ENCODE measurements around the gene SLC6A19.

SLC6A19 gene

DNA sequence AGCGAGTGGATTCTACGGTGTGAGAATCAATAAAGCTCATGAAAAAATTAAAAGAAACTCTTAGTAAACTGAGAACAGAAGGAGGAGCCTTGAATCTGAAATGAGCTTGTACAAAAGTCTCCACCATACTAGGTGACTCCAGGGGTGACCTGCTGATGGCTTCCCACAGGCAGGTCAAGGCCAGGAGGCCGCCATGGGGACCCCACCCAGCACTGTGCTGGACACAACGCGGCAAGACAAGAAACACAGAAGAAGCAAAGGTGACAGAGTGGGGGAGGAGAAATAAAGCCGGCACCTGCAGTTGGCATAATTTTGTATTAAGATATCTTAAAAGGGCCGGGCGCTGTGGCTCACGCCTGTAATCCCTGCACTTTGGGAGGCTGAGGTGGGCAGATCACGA is 12.1 kb upstream of the SLC6A19 start:
- H3K4me3 ChIP-seq (ENCODE audit: low read length): no peak overlapping the region
- TF ChIP-seq, protein P1, sequence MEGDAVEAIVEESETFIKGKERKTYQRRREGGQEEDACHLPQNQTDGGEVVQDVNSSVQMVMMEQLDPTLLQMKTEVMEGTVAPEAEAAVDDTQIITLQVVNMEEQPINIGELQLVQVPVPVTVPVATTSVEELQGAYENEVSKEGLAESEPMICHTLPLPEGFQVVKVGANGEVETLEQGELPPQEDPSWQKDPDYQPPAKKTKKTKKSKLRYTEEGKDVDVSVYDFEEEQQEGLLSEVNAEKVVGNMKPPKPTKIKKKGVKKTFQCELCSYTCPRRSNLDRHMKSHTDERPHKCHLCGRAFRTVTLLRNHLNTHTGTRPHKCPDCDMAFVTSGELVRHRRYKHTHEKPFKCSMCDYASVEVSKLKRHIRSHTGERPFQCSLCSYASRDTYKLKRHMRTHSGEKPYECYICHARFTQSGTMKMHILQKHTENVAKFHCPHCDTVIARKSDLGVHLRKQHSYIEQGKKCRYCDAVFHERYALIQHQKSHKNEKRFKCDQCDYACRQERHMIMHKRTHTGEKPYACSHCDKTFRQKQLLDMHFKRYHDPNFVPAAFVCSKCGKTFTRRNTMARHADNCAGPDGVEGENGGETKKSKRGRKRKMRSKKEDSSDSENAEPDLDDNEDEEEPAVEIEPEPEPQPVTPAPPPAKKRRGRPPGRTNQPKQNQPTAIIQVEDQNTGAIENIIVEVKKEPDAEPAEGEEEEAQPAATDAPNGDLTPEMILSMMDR (conservative IDR thresholded peaks at IDR 0.05; ENCODE audit: low read length): no peak
- DNase-seq (ENCODE audit: low read depth): no peak

DNA sequence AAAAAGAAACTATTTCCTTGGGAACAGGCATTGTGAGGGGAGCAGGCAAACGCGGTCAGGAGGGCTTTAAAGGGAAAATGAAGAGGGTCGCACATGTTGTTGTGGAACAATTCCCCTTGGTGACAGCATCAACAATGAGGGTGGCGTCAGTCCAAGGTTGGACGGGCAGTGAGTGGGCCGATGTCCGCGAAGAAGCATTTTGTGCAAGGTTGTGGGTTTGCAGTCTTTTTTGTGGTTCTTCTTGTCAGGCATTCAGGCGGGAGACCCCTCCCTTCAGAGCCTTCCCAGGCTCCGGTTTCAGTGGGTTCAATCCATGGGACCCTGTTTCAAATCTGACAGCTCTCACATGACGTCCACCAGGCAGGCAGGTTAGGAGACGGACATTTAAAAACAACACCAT is 11.1 kb upstream of the SLC6A19 start:
- TF ChIP-seq, protein P1 (conservative IDR thresholded peaks at IDR 0.05; ENCODE audit: low read length): no peak
- no peak for DNase-seq (ENCODE audit: low read depth)
- no peak overlapping the region for H3K4me3 ChIP-seq (ENCODE audit: low read length)

DNA sequence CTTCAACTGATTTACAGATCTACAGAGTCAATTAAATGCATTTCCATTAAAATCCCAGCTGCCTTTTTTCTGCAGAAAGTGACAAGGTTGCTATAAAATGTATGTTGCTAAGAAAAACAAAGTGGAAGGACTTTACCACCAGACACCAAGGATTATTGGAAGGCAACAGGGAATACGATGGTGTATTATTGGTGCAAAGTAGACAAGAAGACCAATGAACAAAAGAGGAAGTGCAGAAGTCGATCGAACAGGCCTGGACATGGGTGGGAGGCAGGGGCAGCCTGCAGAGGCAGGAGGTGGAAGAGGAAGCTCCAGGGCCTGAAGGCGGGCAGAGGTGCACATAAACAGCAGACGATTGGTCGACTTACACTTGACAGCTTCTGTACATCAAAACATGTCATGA is 10.6 kb upstream of the SLC6A19 start:
- no peak overlapping the region for H3K4me3 ChIP-seq (ENCODE audit: low read length)
- no peak for DNase-seq (ENCODE audit: low read depth)
- TF ChIP-seq, protein P1 (conservative IDR thresholded peaks at IDR 0.05; ENCODE audit: low read length): no peak

DNA sequence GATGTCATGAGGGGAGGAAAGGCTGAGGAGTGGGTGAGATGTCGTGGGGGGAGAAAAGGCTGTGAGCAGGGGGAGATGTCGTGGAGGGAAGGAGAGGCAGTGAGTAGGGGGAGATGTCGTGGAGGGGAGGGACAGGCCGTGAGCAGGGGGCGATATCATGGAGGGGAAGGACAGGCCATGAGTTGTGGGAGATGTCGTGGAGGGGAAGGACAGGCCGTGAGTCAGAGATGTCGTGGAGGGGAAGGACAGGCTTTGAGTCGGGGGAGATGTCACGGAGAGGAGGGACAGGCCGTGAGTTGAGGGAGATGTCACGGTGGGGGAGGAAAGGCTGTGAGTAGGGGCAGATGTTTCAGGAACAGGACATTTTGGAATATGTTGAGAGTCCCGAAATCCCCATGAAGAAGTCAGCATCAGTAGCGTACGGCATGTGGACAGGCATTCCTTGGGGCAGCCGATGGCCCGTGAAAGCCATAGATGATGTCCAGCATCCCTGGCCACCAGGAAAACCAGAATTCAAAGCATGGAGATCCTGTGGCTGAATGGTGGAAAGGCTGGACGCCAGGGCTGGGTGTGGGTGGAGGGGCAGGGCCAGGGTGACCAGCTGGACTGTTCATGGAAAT is 8.3 kb upstream of the SLC6A19 start:
- H3K4me3 ChIP-seq (ENCODE audit: low read length): no peak overlapping the region
- TF ChIP-seq, protein P1 (conservative IDR thresholded peaks at IDR 0.05; ENCODE audit: low read length): no peak
- no peak for DNase-seq (ENCODE audit: low read depth)

DNA sequence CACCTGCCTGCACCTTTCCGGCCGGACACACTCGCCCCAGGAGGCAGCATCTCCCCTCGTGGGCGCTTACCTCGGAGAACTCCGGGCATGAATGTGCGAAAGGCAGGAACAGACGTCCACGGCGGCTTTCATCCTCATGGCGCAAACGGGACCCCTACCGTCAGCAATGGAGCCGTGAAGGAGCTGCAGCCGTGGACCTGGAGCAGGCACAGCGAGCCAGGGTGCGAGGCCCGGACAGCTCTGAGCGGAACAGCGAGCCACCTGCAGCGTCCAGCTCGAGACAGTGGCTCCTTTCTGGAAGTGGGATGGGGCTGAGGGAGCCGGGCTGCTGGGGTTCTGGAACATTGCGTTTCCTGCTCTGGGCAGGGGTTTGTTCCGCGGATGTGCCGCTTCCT is 7.8 kb upstream of the SLC6A19 start:
- TF ChIP-seq, protein P1 (conservative IDR thresholded peaks at IDR 0.05; ENCODE audit: low read length): no peak
- DNase-seq (ENCODE audit: low read depth): no peak
- H3K4me3 ChIP-seq (ENCODE audit: low read length): no peak overlapping the region

DNA sequence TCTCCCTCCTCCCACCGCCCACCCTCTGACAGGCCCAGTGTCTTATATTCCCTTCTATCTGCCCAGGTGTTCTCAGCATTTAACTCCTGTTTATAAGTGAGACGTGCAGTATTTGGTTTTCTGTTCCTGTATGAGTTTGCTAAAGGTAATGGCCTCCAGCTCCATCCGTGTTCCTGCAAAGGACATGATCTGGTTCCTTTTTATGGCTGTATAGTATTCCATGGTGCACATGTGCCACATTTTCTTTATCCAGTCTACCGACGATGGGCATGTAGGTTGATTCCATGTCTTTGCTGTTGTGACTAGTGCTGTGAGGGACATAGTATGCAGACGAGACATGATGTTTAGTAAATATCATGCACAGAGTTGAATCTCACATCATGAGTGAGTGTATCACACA is 7.0 kb upstream of the SLC6A19 start:
- H3K4me3 ChIP-seq (ENCODE audit: low read length): no peak overlapping the region
- TF ChIP-seq, protein P1 (conservative IDR thresholded peaks at IDR 0.05; ENCODE audit: low read length): no peak
- no peak for DNase-seq (ENCODE audit: low read depth)

DNA sequence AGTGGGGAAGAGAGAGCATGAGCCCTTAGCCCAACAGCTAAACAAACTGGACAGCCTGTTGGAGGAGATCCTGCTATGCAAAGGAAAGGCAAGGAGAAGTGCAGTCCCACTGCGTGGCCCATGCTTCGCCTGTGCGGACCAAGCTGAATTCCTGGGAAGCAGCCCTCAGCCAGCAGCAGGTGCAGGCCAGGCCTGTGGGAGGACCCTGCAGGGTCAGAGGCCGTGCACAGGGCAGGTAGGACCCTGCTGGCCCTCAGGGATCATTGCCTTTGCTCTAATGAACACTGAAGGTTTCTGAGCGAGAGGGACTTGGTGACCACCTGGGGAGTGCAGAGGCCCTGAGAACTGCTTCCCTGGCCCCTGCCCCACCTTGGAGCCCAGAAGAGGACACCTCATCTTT is 6.0 kb upstream of the SLC6A19 start:
- TF ChIP-seq, protein P1 (conservative IDR thresholded peaks at IDR 0.05; ENCODE audit: low read length): no peak
- no peak for DNase-seq (ENCODE audit: low read depth)
- H3K4me3 ChIP-seq (ENCODE audit: low read length): no peak overlapping the region
